Neuron (in vitro differentiated cells): ENCODE measurements around the gene DDX24.

Experiments used
- H2AFZ ChIP-seq: one replicate; pipeline ENCODE4 v1.6.1; 2013; ENCODE audit warnings: low read depth, mild to moderate bottlenecking, inconsistent platforms, low read length, moderate library complexity
- H3K27me3 ChIP-seq: one replicate; pipeline ENCODE4 v1.6.1; 2013; ENCODE audit warnings: low read length; ENCODE audit not compliant: insufficient read depth
- H3K36me3 ChIP-seq: one replicate; pipeline ENCODE4 v1.6.1; 2013; ENCODE audit warnings: low read length; ENCODE audit not compliant: insufficient read depth
- H3K4me1 ChIP-seq: one replicate; pipeline ENCODE4 v1.6.1; 2013; ENCODE audit warnings: low read length; ENCODE audit not compliant: insufficient read depth
- H3K4me3 ChIP-seq: 2 replicates; pipeline ENCODE4 v1.5.1; 2013; ENCODE audit warnings: mild to moderate bottlenecking, low read length, moderate library complexity
- H3K9me3 ChIP-seq: one replicate; pipeline ENCODE4 v1.6.1; 2013; ENCODE audit warnings: low read length

DDX24 gene

GRCh38 chr14:94058128-94058673 lies 22.8 kb downstream of the DDX24 start:
- peaks cover 90% of the 10 kb centered on the region for H3K36me3 ChIP-seq
- no peaks in the 10 kb centered on the region for H3K9me3 ChIP-seq
- H3K4me3 ChIP-seq = no peak overlapping the region
- H3K27me3 ChIP-seq = no peaks in the 10 kb centered on the region
- peaks cover 4% of the 10 kb centered on the region for H3K4me1 ChIP-seq
- no peak overlapping the region for H2AFZ ChIP-seq

GRCh38 chr14:94056579-94057308 lies 24.3 kb downstream of the DDX24 start:
- Histone ChIP-seq H3K4me1 (peaks cover 4% of the 10 kb centered on the region), H3K36me3 (peaks cover 94% of the 10 kb centered on the region), H3K27me3 (no peaks in the 10 kb centered on the region), H3K4me3 (no peak overlapping the region), H3K9me3 (no peaks in the 10 kb centered on the region), H2AFZ (no peak overlapping the region)

GRCh38 chr14:94054936-94055335 lies 26.1 kb downstream of the DDX24 start:
- no peak overlapping the region for H2AFZ ChIP-seq
- H3K4me3 ChIP-seq = no peak overlapping the region
- no peaks in the 10 kb centered on the region for H3K9me3 ChIP-seq
- peaks cover 91% of the 10 kb centered on the region for H3K36me3 ChIP-seq
- H3K27me3 ChIP-seq = no peaks in the 10 kb centered on the region
- peaks cover 4% of the 10 kb centered on the region for H3K4me1 ChIP-seq

- Histone ChIP-seq H3K36me3 (peaks cover 92% of the 10 kb centered on the region), H3K4me3 (no peak overlapping the region), H2AFZ (no peak overlapping the region), H3K27me3 (no peaks in the 10 kb centered on the region), H3K4me1 (peaks cover 5% of the 10 kb centered on the region), H3K9me3 (no peaks in the 10 kb centered on the region)
These were observed 26.6 kb downstream of the DDX24 start for GRCh38 chr14:94054401-94054800.

GRCh38 chr14:94052662-94053061 lies 28.3 kb downstream of the DDX24 start:
- Histone ChIP-seq H3K4me3 (no peak overlapping the region), H3K4me1 (peaks cover 15% of the 10 kb centered on the region), H3K9me3 (no peaks in the 10 kb centered on the region), H3K36me3 (peaks cover 86% of the 10 kb centered on the region), H2AFZ (no peak overlapping the region), H3K27me3 (no peaks in the 10 kb centered on the region)

GRCh38 chr14:94052199-94052598 lies 28.8 kb downstream of the DDX24 start:
- Histone ChIP-seq H3K27me3 (no peaks in the 10 kb centered on the region), H3K4me3 (no peak overlapping the region), H3K4me1 (peaks cover 15% of the 10 kb centered on the region), H3K9me3 (no peaks in the 10 kb centered on the region), H3K36me3 (peaks cover 86% of the 10 kb centered on the region), H2AFZ (no peak overlapping the region)

GRCh38 chr14:94051779-94052178 lies 29.2 kb downstream of the DDX24 start:
- peaks cover 87% of the 10 kb centered on the region for H3K36me3 ChIP-seq
- no peaks in the 10 kb centered on the region for H3K27me3 ChIP-seq
- H3K9me3 ChIP-seq = no peaks in the 10 kb centered on the region
- H3K4me1 ChIP-seq = peaks cover 15% of the 10 kb centered on the region
- no peak overlapping the region for H3K4me3 ChIP-seq
- H2AFZ ChIP-seq = no peak overlapping the region

- H3K4me3 ChIP-seq = no peak overlapping the region
- H3K4me1 ChIP-seq = peaks cover 15% of the 10 kb centered on the region
- no peak overlapping the region for H2AFZ ChIP-seq
- H3K9me3 ChIP-seq = no peaks in the 10 kb centered on the region
- peaks cover 85% of the 10 kb centered on the region for H3K36me3 ChIP-seq
- H3K27me3 ChIP-seq = no peaks in the 10 kb centered on the region
These were observed 29.9 kb downstream of the DDX24 start for GRCh38 chr14:94051115-94051514.

GRCh38 chr14:94050231-94050880 lies 30.6 kb downstream of the DDX24 start:
- Histone ChIP-seq H3K9me3 (no peaks in the 10 kb centered on the region), H3K4me3 (no peak overlapping the region), H3K4me1 (peaks cover 15% of the 10 kb centered on the region), H3K27me3 (no peaks in the 10 kb centered on the region), H3K36me3 (peaks cover 82% of the 10 kb centered on the region), H2AFZ (no peak overlapping the region)

GRCh38 chr14:94049625-94050023 lies 31.4 kb downstream of the DDX24 start:
- H3K36me3 ChIP-seq = peaks cover 81% of the 10 kb centered on the region
- H3K9me3 ChIP-seq = no peaks in the 10 kb centered on the region

GRCh38 chr14:94048691-94049624 lies 32.0 kb downstream of the DDX24 start:
- Histone ChIP-seq H3K9me3 (no peaks in the 10 kb centered on the region), H2AFZ (no peak overlapping the region), H3K4me1 (peaks cover 15% of the 10 kb centered on the region), H3K36me3 (peaks cover 79% of the 10 kb centered on the region), H3K27me3 (no peaks in the 10 kb centered on the region), H3K4me3 (no peak overlapping the region)

More at GRCh38 chr14:94049625-94050023, 31.4 kb downstream of the DDX24 start:
- peaks cover 15% of the 10 kb centered on the region for H3K4me1 ChIP-seq
- H3K4me3 ChIP-seq = no peak overlapping the region
- H2AFZ ChIP-seq = no peak overlapping the region
- H3K27me3 ChIP-seq = no peaks in the 10 kb centered on the region

GRCh38 chr14:94047581-94047980 lies 33.4 kb downstream of the DDX24 start:
- H3K9me3 ChIP-seq = no peaks in the 10 kb centered on the region

More at GRCh38 chr14:94047581-94047980, 33.4 kb downstream of the DDX24 start:
- Histone ChIP-seq H3K27me3 (no peaks in the 10 kb centered on the region), H3K36me3 (peaks cover 75% of the 10 kb centered on the region), H3K4me1 (peaks cover 15% of the 10 kb centered on the region), H2AFZ (no peak overlapping the region), H3K4me3 (no peak overlapping the region)
